Choroid plexus epithelial cell (primary cell): ENCODE data around the gene CNPY3.
A peak's percentile ranks its signal among the peaks of the same experiment; 100 is the strongest.
"Not testable (repeated sequence)": the region's sequence is repeated elsewhere in the genome, so short reads cannot be mapped to it uniquely, and the experiment has no call there.

Experiments used
- DNase-seq: peaks from one replicate; pipeline ENCODE4 v3.0.0-alpha.2; 2010; ENCODE audit warnings: low read depth
- H3K4me3 ChIP-seq: 2 replicates; pipeline ENCODE4 v1.5.1; 2011; ENCODE audit warnings: low read depth, mild to moderate bottlenecking, control low read depth, low read length, moderate library complexity
- TF ChIP-seq, protein P1 (sequence below): conservative IDR thresholded peaks from 2 replicates; pipeline ENCODE4 v1.5.1; 2011; ENCODE audit warnings: low read depth, mild to moderate bottlenecking, control low read depth, inconsistent platforms, low read length, moderate library complexity

The CNPY3 gene

DNA sequence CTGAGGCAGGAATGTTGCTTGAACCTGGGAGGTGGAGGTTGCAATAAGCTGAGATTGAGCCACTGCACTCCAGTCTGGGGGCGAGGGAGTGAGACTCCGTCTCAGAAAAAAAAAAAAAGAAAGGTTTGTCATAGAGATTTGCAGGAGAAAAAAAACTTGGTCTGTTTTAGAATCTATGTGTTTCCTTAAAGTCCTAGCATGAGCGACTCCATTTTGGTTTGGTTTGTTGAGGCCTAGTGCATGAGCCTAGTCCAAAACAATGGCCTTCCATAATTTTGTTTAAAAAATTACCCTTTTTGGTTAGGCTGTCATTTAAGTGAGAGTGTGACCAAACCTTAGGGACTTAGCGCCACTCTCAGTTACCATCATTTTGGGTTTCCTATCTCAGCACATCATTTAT lies 23.1 kb downstream of the CNPY3 start:
- H3K4me3 ChIP-seq, result no peak overlapping the region
- TF ChIP-seq, protein P1, sequence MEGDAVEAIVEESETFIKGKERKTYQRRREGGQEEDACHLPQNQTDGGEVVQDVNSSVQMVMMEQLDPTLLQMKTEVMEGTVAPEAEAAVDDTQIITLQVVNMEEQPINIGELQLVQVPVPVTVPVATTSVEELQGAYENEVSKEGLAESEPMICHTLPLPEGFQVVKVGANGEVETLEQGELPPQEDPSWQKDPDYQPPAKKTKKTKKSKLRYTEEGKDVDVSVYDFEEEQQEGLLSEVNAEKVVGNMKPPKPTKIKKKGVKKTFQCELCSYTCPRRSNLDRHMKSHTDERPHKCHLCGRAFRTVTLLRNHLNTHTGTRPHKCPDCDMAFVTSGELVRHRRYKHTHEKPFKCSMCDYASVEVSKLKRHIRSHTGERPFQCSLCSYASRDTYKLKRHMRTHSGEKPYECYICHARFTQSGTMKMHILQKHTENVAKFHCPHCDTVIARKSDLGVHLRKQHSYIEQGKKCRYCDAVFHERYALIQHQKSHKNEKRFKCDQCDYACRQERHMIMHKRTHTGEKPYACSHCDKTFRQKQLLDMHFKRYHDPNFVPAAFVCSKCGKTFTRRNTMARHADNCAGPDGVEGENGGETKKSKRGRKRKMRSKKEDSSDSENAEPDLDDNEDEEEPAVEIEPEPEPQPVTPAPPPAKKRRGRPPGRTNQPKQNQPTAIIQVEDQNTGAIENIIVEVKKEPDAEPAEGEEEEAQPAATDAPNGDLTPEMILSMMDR, result no peak
- no peak for DNase-seq

DNA sequence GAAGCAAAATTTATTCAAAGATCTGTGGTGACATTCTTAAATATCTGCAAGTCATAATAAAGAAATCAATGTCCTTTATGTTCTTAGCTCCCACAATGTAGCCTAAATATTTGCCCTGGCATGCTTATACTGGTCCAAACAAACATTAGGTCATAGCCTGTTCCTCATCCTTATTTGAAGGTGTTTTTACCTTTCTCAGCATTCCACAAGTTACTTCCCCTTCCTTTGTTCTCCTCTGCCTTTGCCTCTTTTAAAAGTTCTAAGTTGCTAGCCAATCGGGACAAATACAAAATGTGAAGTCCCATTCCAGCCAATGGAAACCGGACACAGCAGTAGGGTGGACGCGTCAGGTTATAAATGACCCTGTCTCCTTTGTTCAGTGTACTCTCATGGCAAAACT lies 25.1 kb downstream of the CNPY3 start:
- H3K4me3 ChIP-seq, DNase-seq: not testable (repeated sequence)

DNA sequence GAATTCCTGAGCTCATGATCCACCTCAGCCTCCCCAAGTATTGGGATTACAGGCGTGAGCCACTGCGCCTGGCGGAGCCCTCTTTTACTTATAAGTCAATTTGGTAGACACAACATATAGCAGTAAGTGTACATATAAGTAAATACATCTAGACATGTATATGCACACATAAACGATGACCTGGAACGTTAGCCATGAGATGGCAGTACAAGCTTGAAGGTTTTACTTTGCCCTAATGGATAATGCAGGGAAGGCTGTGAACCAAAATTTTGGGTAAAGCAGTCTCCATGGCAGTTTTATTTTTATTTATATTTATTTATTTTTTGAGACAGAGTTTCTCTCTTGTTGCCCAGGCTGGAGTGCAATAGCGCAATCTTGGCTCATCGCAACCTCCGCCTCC lies 28.8 kb downstream of the CNPY3 start:
- TF ChIP-seq, protein P1, result no peak
- no peak overlapping the region for H3K4me3 ChIP-seq
- peak; percentile 20 for DNase-seq

DNA sequence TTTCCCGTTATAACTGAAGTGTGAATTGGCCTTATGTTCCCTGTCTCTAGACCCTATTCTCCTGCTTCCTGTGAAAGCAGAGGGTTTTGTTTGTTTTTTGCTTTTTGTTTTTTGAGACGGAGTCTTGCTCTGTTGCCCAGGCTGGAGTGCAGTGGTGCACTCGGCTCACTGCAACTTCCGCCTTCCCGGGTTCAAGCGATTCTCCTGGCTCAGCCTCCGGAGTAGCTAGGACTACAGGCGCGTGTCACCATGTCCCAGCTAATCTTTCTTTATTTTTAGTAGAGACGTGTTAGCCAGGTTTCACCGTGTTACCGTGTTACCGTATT lies 30.6 kb downstream of the CNPY3 start:
- no peak for DNase-seq
- TF ChIP-seq, protein P1, result no peak
- H3K4me3 ChIP-seq, result peak overlapping the region; percentile 53

DNA sequence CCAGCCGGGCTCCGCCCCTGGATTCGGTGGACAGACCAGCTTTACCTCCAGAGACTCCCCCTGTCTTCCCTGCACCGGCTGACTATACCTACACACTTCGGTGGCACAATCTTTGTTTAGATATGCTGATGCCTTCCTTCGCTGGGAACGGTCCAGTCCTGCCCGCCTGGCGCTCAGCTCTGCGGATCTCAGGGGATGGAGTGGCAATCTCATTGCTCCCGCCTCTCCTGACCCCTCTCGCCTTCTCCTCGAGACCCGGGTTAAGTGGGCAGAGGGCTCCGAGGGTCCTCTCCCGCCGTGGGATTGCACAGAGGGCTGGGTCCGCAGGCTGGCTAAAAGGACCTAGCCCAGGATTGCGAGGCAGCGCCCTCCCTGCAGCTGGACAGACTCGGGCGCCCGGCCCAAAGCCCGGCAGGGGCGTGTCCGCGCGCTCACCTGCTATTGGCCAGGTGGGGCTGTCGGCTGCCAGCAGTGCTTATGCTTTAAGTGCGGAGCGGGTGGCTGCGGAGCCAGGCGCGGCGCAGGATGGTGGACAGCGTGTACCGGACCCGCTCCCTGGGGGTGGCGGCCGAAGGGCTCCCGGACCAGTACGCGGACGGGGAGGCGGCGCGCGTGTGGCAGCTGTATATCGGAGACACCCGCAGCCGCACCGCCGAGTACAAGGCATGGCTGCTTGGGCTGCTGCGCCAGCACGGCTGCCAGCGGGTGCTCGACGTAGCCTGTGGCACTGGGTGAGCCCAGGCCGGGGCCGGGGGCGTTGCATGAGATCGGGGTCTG lies 31.2 kb downstream of the CNPY3 start, which contains the start of gene GNMT:
TSS of gene GNMT (plus strand) at position 512 of the 777 bp plus-strand sequence. CDS start at position 526, 14 bp downstream.
- peak; percentile 26 for DNase-seq
- H3K4me3 ChIP-seq, result peak within 1 kb of the TSS; percentile 53

DNA sequence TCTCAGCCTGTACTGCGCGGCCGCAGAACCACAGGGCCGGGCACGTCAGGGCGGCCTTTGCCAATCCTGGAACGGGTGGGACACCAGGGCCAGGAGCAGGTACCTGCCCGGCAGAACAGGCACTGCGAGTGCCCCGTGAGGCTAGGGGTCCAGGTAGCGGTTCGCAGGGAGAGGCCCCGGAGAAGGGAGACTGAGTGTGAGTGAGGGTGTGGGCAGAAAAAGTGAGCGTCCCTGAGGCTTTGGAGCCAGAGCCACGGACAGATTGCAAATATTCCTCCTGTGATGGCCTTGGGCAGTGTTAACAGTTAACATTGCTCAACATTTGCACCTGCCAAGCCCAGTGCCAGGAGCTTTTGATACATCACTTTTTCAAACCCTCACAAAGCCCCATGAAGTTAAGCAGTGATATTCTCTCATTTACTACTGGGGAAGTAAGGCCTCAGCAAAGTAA lies 31.8 kb downstream of the CNPY3 start:
- no peak for DNase-seq
- peak overlapping the region; percentile 53 for H3K4me3 ChIP-seq
- TF ChIP-seq, protein P1, result no peak

More for the DNA sequence above, 31.2 kb downstream of the CNPY3 start, which contains the start of gene GNMT:
- TF ChIP-seq, protein P1, result peak; percentile 1

DNA sequence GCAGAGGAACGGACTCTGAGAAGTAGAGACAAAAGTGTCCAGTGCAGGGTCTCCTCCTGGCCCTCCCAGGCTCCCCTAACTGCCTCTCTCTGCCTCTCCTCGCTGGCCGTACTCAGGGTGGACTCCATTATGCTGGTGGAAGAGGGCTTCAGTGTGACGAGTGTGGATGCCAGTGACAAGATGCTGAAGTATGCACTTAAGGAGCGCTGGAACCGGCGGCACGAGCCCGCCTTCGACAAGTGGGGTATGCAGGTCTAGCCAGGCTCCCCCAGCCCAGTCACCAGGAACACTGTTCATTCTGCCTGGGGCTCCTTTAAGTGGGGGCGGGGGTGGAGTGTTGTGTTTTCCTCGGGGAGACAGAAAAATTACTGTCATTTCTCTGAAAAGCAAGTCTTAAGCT lies 32.8 kb downstream of the CNPY3 start:
- TF ChIP-seq, protein P1, result no peak
- no peak for DNase-seq
- no peak overlapping the region for H3K4me3 ChIP-seq
